ENCODE results near the gene TNNT2. TPM values are rescaled to one million over a fixed set of nuclear protein-coding genes. Genes with fewer than 3 reads are reported as not detected.

TNNT2 gene
- total RNA-seq, 1 donor from 2014 or later: 6.1 TPM

GRCh38 chr1:201327687-201328240 is 49.7 kb downstream of the TNNT2 start:
- Mint-ChIP-seq H3K27me3 (ENCODE audit: low read depth, unreplicated experiment) (peaks cover 67% of the 10 kb centered on the region), H3K4me3 (ENCODE audit: unreplicated experiment) (no peak overlapping the region), H3K27ac (ENCODE audit: unreplicated experiment) (no peak overlapping the region), H3K36me3 (ENCODE audit: low read depth, unreplicated experiment) (peaks cover 2% of the 10 kb centered on the region), H3K4me1 (ENCODE audit: low read depth, unreplicated experiment) (no peaks in the 10 kb centered on the region), H3K9me3 (ENCODE audit: unreplicated experiment) (peaks cover 16% of the 10 kb centered on the region)
- Histone ChIP-seq H3K79me2 (ENCODE audit: insufficient read depth, low read length) (no peaks in the 10 kb centered on the region), H3K4me3 (ENCODE audit: insufficient read depth, low read depth, low read length) (no peak overlapping the region), H2AFZ (ENCODE audit: low read depth, low read length) (no peak overlapping the region), H3K36me3 (ENCODE audit: insufficient read depth, low read length) (no peaks in the 10 kb centered on the region), H3K9ac (ENCODE audit: low read length) (no peak overlapping the region), H3K4me2 (ENCODE audit: low read length) (no peak overlapping the region), H3K4me1 (ENCODE audit: insufficient read depth, low read length) (peaks cover 6% of the 10 kb centered on the region), H3K9me3 (ENCODE audit: insufficient read depth, low read depth, low read length) (no peaks in the 10 kb centered on the region), H3K27ac (ENCODE audit: low read depth, low read length) (no peak overlapping the region), H3K27me3 (ENCODE audit: insufficient read depth, low read length) (peaks cover 11% of the 10 kb centered on the region), H4K20me1 (ENCODE audit: insufficient read depth, low read length) (no peaks in the 10 kb centered on the region)
- DNase-seq (ENCODE audit: low read depth) (no peak), FAIRE-seq (no peak)
- TF ChIP-seq CTCF (IDR thresholded peaks at IDR 0.05; ENCODE audit: insufficient read depth, low read depth, low read length) (no peak), EZH2 (IDR thresholded peaks at IDR 0.05; ENCODE audit: insufficient read depth, low read length) (no peak)

GRCh38 chr1:201326710-201327109 is 50.8 kb downstream of the TNNT2 start:
- no peaks in the 10 kb centered on the region for H3K4me1 Mint-ChIP-seq (ENCODE audit: low read depth, unreplicated experiment)

More at GRCh38 chr1:201326710-201327109, 50.8 kb downstream of the TNNT2 start:
- no peak for FAIRE-seq
- no peak for DNase-seq (ENCODE audit: low read depth)
- H3K79me2 ChIP-seq (ENCODE audit: insufficient read depth, low read length): no peaks in the 10 kb centered on the region
- no peak overlapping the region for H3K9ac ChIP-seq (ENCODE audit: low read length)
- peaks cover 2% of the 10 kb centered on the region for H3K36me3 Mint-ChIP-seq (ENCODE audit: low read depth, unreplicated experiment)
- H3K27me3 Mint-ChIP-seq (ENCODE audit: low read depth, unreplicated experiment): peaks cover 72% of the 10 kb centered on the region
- H3K9me3 Mint-ChIP-seq (ENCODE audit: unreplicated experiment): peaks cover 16% of the 10 kb centered on the region
- H3K27ac Mint-ChIP-seq (ENCODE audit: unreplicated experiment): no peak overlapping the region
- peaks cover 11% of the 10 kb centered on the region for H3K27me3 ChIP-seq (ENCODE audit: insufficient read depth, low read length)
- H2AFZ ChIP-seq (ENCODE audit: low read depth, low read length): no peak overlapping the region
- H3K4me1 ChIP-seq (ENCODE audit: insufficient read depth, low read length): peaks cover 6% of the 10 kb centered on the region
- H3K4me3 ChIP-seq (ENCODE audit: insufficient read depth, low read depth, low read length): no peak overlapping the region
- no peak overlapping the region for H3K4me3 Mint-ChIP-seq (ENCODE audit: unreplicated experiment)
- no peak for TF ChIP-seq CTCF (IDR thresholded peaks at IDR 0.05; ENCODE audit: insufficient read depth, low read depth, low read length)
- no peak for TF ChIP-seq EZH2 (IDR thresholded peaks at IDR 0.05; ENCODE audit: insufficient read depth, low read length)
- no peaks in the 10 kb centered on the region for H3K36me3 ChIP-seq (ENCODE audit: insufficient read depth, low read length)
- H4K20me1 ChIP-seq (ENCODE audit: insufficient read depth, low read length): no peaks in the 10 kb centered on the region
- no peak overlapping the region for H3K27ac ChIP-seq (ENCODE audit: low read depth, low read length)
- H3K9me3 ChIP-seq (ENCODE audit: insufficient read depth, low read depth, low read length): no peaks in the 10 kb centered on the region
- H3K4me2 ChIP-seq (ENCODE audit: low read length): no peak overlapping the region
